ENCODE data around the gene ZNF710.

DNA sequence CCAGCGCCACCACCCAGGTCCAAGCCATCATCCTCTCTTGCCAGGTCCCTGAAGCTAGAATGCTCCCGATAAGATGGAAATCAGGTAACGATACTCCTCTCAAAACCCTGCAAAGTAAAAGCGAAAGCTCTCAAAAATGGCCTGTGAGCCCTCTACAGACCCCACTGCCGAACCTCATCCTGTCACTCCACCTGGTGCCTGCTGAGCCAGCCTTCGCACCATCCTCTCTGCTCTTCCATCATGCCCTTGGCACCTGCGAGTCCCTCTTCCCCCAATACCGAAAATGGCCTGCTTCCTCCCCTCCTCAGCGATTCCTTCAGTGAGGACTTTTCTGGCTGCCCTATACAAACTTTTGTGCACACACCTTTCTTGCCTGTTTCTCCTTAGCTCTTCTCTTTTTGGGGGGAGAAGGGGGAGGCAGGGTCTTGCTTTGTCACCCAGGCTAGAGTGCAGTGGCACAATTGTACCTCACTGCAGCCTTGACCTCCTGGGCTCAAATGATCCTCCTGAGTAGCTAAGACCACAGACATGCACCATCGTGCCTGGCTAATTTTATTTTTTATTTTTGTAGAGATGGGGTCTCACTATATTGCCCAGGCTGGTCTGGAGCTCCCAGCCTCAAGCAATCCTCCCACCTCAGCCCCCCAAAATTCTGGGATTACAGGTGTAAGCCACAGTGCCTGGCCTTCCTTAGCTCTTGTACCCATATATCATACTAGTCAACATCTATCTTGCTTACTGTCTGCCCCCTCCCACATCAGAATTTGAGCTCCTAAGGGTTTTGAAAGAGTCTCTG is 98.1 kb downstream of the ZNF710 start:
- TF ChIP-seq, protein P1, sequence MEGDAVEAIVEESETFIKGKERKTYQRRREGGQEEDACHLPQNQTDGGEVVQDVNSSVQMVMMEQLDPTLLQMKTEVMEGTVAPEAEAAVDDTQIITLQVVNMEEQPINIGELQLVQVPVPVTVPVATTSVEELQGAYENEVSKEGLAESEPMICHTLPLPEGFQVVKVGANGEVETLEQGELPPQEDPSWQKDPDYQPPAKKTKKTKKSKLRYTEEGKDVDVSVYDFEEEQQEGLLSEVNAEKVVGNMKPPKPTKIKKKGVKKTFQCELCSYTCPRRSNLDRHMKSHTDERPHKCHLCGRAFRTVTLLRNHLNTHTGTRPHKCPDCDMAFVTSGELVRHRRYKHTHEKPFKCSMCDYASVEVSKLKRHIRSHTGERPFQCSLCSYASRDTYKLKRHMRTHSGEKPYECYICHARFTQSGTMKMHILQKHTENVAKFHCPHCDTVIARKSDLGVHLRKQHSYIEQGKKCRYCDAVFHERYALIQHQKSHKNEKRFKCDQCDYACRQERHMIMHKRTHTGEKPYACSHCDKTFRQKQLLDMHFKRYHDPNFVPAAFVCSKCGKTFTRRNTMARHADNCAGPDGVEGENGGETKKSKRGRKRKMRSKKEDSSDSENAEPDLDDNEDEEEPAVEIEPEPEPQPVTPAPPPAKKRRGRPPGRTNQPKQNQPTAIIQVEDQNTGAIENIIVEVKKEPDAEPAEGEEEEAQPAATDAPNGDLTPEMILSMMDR (IDR thresholded peaks at IDR 0.05): no peak
- TF ChIP-seq POLR2AphosphoS5 (IDR thresholded peaks at IDR 0.05; ENCODE audit: low read depth, low read length): no peak
- no peak for TF ChIP-seq ELF1 (IDR thresholded peaks at IDR 0.05)
